Measurements from ENCODE around the gene CA6. TPM values are rescaled to one million over a fixed set of nuclear protein-coding genes. Genes with fewer than 3 reads are reported as not detected.
"Not testable (repeated sequence)": the region's sequence is repeated elsewhere in the genome, so short reads cannot be mapped to it uniquely, and the experiment has no call there.

CA6 gene
- 1 to 10 TPM; 1.6 to 2.5 TPM for total RNA-seq

- no peaks in the 10 kb centered on the region for H3K36me3 Mint-ChIP-seq (ENCODE audit: insufficient read depth in 2 of 2)
- H3K9me3 Mint-ChIP-seq, result no peaks in the 10 kb centered on the region
- no peaks in the 10 kb centered on the region for H3K27me3 Mint-ChIP-seq (ENCODE audit: low read depth)
- ATAC-seq (replicated peaks in 1 of 2) (no peak), DNase-seq (no peak)
- H3K4me1 Mint-ChIP-seq (ENCODE audit: low read depth), result peaks cover 71% of the 10 kb centered on the region
- H3K27ac Mint-ChIP-seq, result peak within 1 kb of the TSS; percentile 98
- peak within 1 kb of the TSS; percentile 69 to 72 for H3K4me3 Mint-ChIP-seq
Measured at GRCh38 chr1:8945568-8945967, at the start of gene CA6. Gene CA6 (plus strand): TSS chr1:8945868. CDS start chr1:8945887, 19 bp downstream.

GRCh38 chr1:8896775-8897174, 48.9 kb upstream of the CA6 start:
- H3K4me3 Mint-ChIP-seq; ATAC-seq (replicated peaks in 1 of 2); H3K27ac Mint-ChIP-seq; DNase-seq; H3K9me3 Mint-ChIP-seq; H3K27me3 Mint-ChIP-seq (ENCODE audit: low read depth): not testable (repeated sequence)
- peaks cover 11 to 23% of the 10 kb centered on the region in 2 donors for H3K36me3 Mint-ChIP-seq (ENCODE audit: insufficient read depth in 2 of 2)
- H3K4me1 Mint-ChIP-seq (ENCODE audit: low read depth), result peaks cover 44% of the 10 kb centered on the region

GRCh38 chr1:8897505-8897904, 48.2 kb upstream of the CA6 start:
- not testable (repeated sequence) for H3K27ac Mint-ChIP-seq; ATAC-seq (replicated peaks in 1 of 2); DNase-seq; H3K9me3 Mint-ChIP-seq; H3K4me3 Mint-ChIP-seq; H3K27me3 Mint-ChIP-seq (ENCODE audit: low read depth)
- peaks cover 51% of the 10 kb centered on the region for H3K4me1 Mint-ChIP-seq (ENCODE audit: low read depth)
- peaks cover 11 to 23% of the 10 kb centered on the region in 2 donors for H3K36me3 Mint-ChIP-seq (ENCODE audit: insufficient read depth in 2 of 2)

- Mint-ChIP-seq H3K27ac (peak overlapping the region; percentile 100), H3K4me1 (ENCODE audit: low read depth) (peaks cover 60% of the 10 kb centered on the region), H3K4me3 (peak overlapping the region in 1 of 2 donors; percentile 34), H3K36me3 (ENCODE audit: insufficient read depth in 2 of 2) (peaks cover 11 to 23% of the 10 kb centered on the region in 2 donors)
- H3K9me3 Mint-ChIP-seq; DNase-seq; ATAC-seq (replicated peaks in 1 of 2); H3K27me3 Mint-ChIP-seq (ENCODE audit: low read depth): not testable (repeated sequence)
Measured at GRCh38 chr1:8898418-8898817, 47.2 kb upstream of the CA6 start.

- Mint-ChIP-seq H3K27me3 (ENCODE audit: low read depth) (no peaks in the 10 kb centered on the region), H3K4me3 (peak overlapping the region; percentile 75 to 88), H3K9me3 (no peaks in the 10 kb centered on the region), H3K27ac (peak overlapping the region; percentile 100), H3K36me3 (ENCODE audit: insufficient read depth in 2 of 2) (peaks cover 11 to 23% of the 10 kb centered on the region in 2 donors), H3K4me1 (ENCODE audit: low read depth) (peaks cover 63% of the 10 kb centered on the region)
- ATAC-seq (replicated peaks in 1 of 2) (no peak), DNase-seq (no peak)
Measured at GRCh38 chr1:8899046-8899445, 46.6 kb upstream of the CA6 start.

GRCh38 chr1:8900684-8901083, 45.0 kb upstream of the CA6 start:
- not testable (repeated sequence) for H3K9me3 Mint-ChIP-seq; DNase-seq; H3K4me3 Mint-ChIP-seq; H3K27me3 Mint-ChIP-seq (ENCODE audit: low read depth); ATAC-seq (replicated peaks in 1 of 2)
- Mint-ChIP-seq H3K27ac (peak overlapping the region; percentile 100), H3K4me1 (ENCODE audit: low read depth) (peaks cover 66% of the 10 kb centered on the region), H3K36me3 (ENCODE audit: insufficient read depth in 2 of 2) (peaks cover 11 to 23% of the 10 kb centered on the region in 2 donors)

GRCh38 chr1:8902765-8903164, 42.9 kb upstream of the CA6 start:
- ATAC-seq (replicated peaks in 1 of 2), result no peak
- Mint-ChIP-seq H3K4me3 (no peak overlapping the region), H3K27ac (peak overlapping the region; percentile 87)

GRCh38 chr1:8903410-8903809, 42.3 kb upstream of the CA6 start:
- H3K27me3 Mint-ChIP-seq (ENCODE audit: low read depth), result no peaks in the 10 kb centered on the region
- peaks cover 9 to 23% of the 10 kb centered on the region in 2 donors for H3K36me3 Mint-ChIP-seq (ENCODE audit: insufficient read depth in 2 of 2)
- H3K4me3 Mint-ChIP-seq, result no peak overlapping the region
- no peaks in the 10 kb centered on the region for H3K9me3 Mint-ChIP-seq
- DNase-seq (peak in 1 of 2 donors; percentile 37), ATAC-seq (replicated peaks in 1 of 2) (no peak)
- H3K27ac Mint-ChIP-seq, result no peak overlapping the region
- H3K4me1 Mint-ChIP-seq (ENCODE audit: low read depth), result peaks cover 69% of the 10 kb centered on the region

More at GRCh38 chr1:8902765-8903164, 42.9 kb upstream of the CA6 start:
- peaks cover 11 to 23% of the 10 kb centered on the region in 2 donors for H3K36me3 Mint-ChIP-seq (ENCODE audit: insufficient read depth in 2 of 2)
- no peak for DNase-seq
- no peaks in the 10 kb centered on the region for H3K27me3 Mint-ChIP-seq (ENCODE audit: low read depth)
- H3K4me1 Mint-ChIP-seq (ENCODE audit: low read depth), result peaks cover 70% of the 10 kb centered on the region
- H3K9me3 Mint-ChIP-seq, result no peaks in the 10 kb centered on the region

GRCh38 chr1:8903908-8904650, 41.6 kb upstream of the CA6 start:
- no peak for ATAC-seq (replicated peaks in 1 of 2)

GRCh38 chr1:8905582-8906191, 40.0 kb upstream of the CA6 start:
- ATAC-seq (replicated peaks in 1 of 2), result no peak
- Mint-ChIP-seq H3K27ac (peak overlapping the region; percentile 50), H3K4me3 (no peak overlapping the region), H3K9me3 (no peaks in the 10 kb centered on the region), H3K36me3 (ENCODE audit: insufficient read depth in 2 of 2) (peaks cover 2 to 7% of the 10 kb centered on the region in 2 donors), H3K27me3 (ENCODE audit: low read depth) (no peaks in the 10 kb centered on the region), H3K4me1 (ENCODE audit: low read depth) (peaks cover 46% of the 10 kb centered on the region)
- no peak for DNase-seq

More at GRCh38 chr1:8903908-8904650, 41.6 kb upstream of the CA6 start:
- Mint-ChIP-seq H3K27ac (no peak overlapping the region), H3K9me3 (no peaks in the 10 kb centered on the region), H3K4me3 (no peak overlapping the region), H3K4me1 (ENCODE audit: low read depth) (peaks cover 62% of the 10 kb centered on the region), H3K27me3 (ENCODE audit: low read depth) (no peaks in the 10 kb centered on the region), H3K36me3 (ENCODE audit: insufficient read depth in 2 of 2) (peaks cover 6 to 16% of the 10 kb centered on the region in 2 donors)
- no peak for DNase-seq

- H3K9me3 Mint-ChIP-seq, result no peaks in the 10 kb centered on the region
- H3K27ac Mint-ChIP-seq, result peak overlapping the region; percentile 15
Measured at GRCh38 chr1:8908388-8909151, 37.1 kb upstream of the CA6 start.

GRCh38 chr1:8910331-8910730, 35.3 kb upstream of the CA6 start:
- no peak overlapping the region for H3K27ac Mint-ChIP-seq
- H3K27me3 Mint-ChIP-seq (ENCODE audit: low read depth), result no peaks in the 10 kb centered on the region
- no peaks in the 10 kb centered on the region for H3K36me3 Mint-ChIP-seq (ENCODE audit: insufficient read depth in 2 of 2)
- H3K4me3 Mint-ChIP-seq, result no peak overlapping the region
- H3K9me3 Mint-ChIP-seq, result no peaks in the 10 kb centered on the region
- DNase-seq (no peak), ATAC-seq (replicated peaks in 1 of 2) (no peak)
- H3K4me1 Mint-ChIP-seq (ENCODE audit: low read depth), result peaks cover 7% of the 10 kb centered on the region

More at GRCh38 chr1:8908388-8909151, 37.1 kb upstream of the CA6 start:
- Mint-ChIP-seq H3K4me1 (ENCODE audit: low read depth) (peaks cover 19% of the 10 kb centered on the region), H3K36me3 (ENCODE audit: insufficient read depth in 2 of 2) (no peaks in the 10 kb centered on the region), H3K4me3 (no peak overlapping the region), H3K27me3 (ENCODE audit: low read depth) (no peaks in the 10 kb centered on the region)
- ATAC-seq (replicated peaks in 1 of 2) (no peak), DNase-seq (no peak)

- no peaks in the 10 kb centered on the region for H3K36me3 Mint-ChIP-seq (ENCODE audit: insufficient read depth in 2 of 2)
- DNase-seq, result no peak
- H3K4me1 Mint-ChIP-seq (ENCODE audit: low read depth), result peaks cover 1% of the 10 kb centered on the region
- H3K9me3 Mint-ChIP-seq, result no peaks in the 10 kb centered on the region
- ATAC-seq (replicated peaks in 1 of 2), result peak; percentile 31 to 39
- H3K27ac Mint-ChIP-seq, result no peak overlapping the region
- H3K4me3 Mint-ChIP-seq, result no peak overlapping the region
- no peaks in the 10 kb centered on the region for H3K27me3 Mint-ChIP-seq (ENCODE audit: low read depth)
Measured at GRCh38 chr1:8910914-8911313, 34.8 kb upstream of the CA6 start.
